Measurements from ENCODE around the gene LNP1. TPM values are rescaled to one million over a fixed set of nuclear protein-coding genes. Genes with fewer than 3 reads are reported as not detected.

Gene LNP1
- polyA plus RNA-seq, 1 donor (not counting 4 experiments of a cell fraction or from before 2014, with no cell fraction given), result 0.64 TPM

- no peak overlapping the region for H3K4me2 ChIP-seq (ENCODE audit: control insufficient read depth, extremely low read depth, insufficient read depth, low read depth, low read length)
- H3K4me3 ChIP-seq (ENCODE audit: control insufficient read depth in 2 of 3, extremely low read depth in 1 of 3, insufficient read depth in 2 of 3, low read depth in 1 of 3, low read length in 3 of 3), result no peak overlapping the region
- FAIRE-seq (no peak), DNase-seq (ENCODE audit: low read depth, low spot score) (no peak)
- no peaks in the 10 kb centered on the region for H3K36me3 ChIP-seq (ENCODE audit: control insufficient read depth in 2 of 2, extremely low read depth in 1 of 2, insufficient read depth in 2 of 2, low read length in 2 of 2)
- no peak overlapping the region for H3K27ac ChIP-seq (ENCODE audit: control insufficient read depth, insufficient read depth, low read length)
- H4K20me1 ChIP-seq (ENCODE audit: control insufficient read depth, extremely low read depth, insufficient read depth, low read length), result no peaks in the 10 kb centered on the region
- TF ChIP-seq CTCF (optimal IDR thresholded peaks at IDR 0.05 in 1 of 3, IDR thresholded peaks at IDR 0.05 in 1 of 3, conservative IDR thresholded peaks at IDR 0.05 in 1 of 3; ENCODE audit: extremely low read depth in 1 of 3, insufficient read depth in 2 of 3, low read length in 3 of 3) (no peak), EZH2 (IDR thresholded peaks at IDR 0.05; ENCODE audit: low read length) (no peak)
- dilution Hi-C loops (cut with MboI; ENCODE audit: extremely low pct_ligation_motif_present, low sequenced_read_pairs), result no loop called here
- H3K4me1 ChIP-seq (ENCODE audit: control insufficient read depth, extremely low read depth, insufficient read depth, low read length), result no peaks in the 10 kb centered on the region
- no peaks in the 10 kb centered on the region for H3K9me3 ChIP-seq (ENCODE audit: control insufficient read depth, low read depth, low read length)
- no peak overlapping the region for H2AFZ ChIP-seq (ENCODE audit: control insufficient read depth, low read length)
- H3K27me3 ChIP-seq (ENCODE audit: control insufficient read depth, extremely low read depth, insufficient read depth, low read length), result no peaks in the 10 kb centered on the region
- H3K9ac ChIP-seq (ENCODE audit: control insufficient read depth, extremely low read depth, insufficient read depth, low read length), result no peak overlapping the region
- no peaks in the 10 kb centered on the region for H3K79me2 ChIP-seq (ENCODE audit: control insufficient read depth, insufficient read depth, low read length)
- no peaks in the 10 kb centered on the region for H3K9me1 ChIP-seq (ENCODE audit: control insufficient read depth, extremely low read depth, insufficient read depth, low read length)
Measured at GRCh38 chr3:100419406-100419805, 18.1 kb downstream of the LNP1 start.

GRCh38 chr3:100420885-100421284 is 19.5 kb downstream of the LNP1 start:
- Histone ChIP-seq H3K4me2 (ENCODE audit: control insufficient read depth, extremely low read depth, insufficient read depth, low read depth, low read length) (no peak overlapping the region), H3K9me1 (ENCODE audit: control insufficient read depth, extremely low read depth, insufficient read depth, low read length) (no peaks in the 10 kb centered on the region), H3K9me3 (ENCODE audit: control insufficient read depth, low read depth, low read length) (no peaks in the 10 kb centered on the region), H3K36me3 (ENCODE audit: control insufficient read depth in 2 of 2, extremely low read depth in 1 of 2, insufficient read depth in 2 of 2, low read length in 2 of 2) (no peaks in the 10 kb centered on the region), H3K9ac (ENCODE audit: control insufficient read depth, extremely low read depth, insufficient read depth, low read length) (no peak overlapping the region), H4K20me1 (ENCODE audit: control insufficient read depth, extremely low read depth, insufficient read depth, low read length) (no peaks in the 10 kb centered on the region), H3K4me3 (ENCODE audit: control insufficient read depth in 2 of 3, extremely low read depth in 1 of 3, insufficient read depth in 2 of 3, low read depth in 1 of 3, low read length in 3 of 3) (no peak overlapping the region), H2AFZ (ENCODE audit: control insufficient read depth, low read length) (no peak overlapping the region), H3K4me1 (ENCODE audit: control insufficient read depth, extremely low read depth, insufficient read depth, low read length) (peaks cover 11% of the 10 kb centered on the region), H3K27me3 (ENCODE audit: control insufficient read depth, extremely low read depth, insufficient read depth, low read length) (no peaks in the 10 kb centered on the region), H3K27ac (ENCODE audit: control insufficient read depth, insufficient read depth, low read length) (no peak overlapping the region), H3K79me2 (ENCODE audit: control insufficient read depth, insufficient read depth, low read length) (no peaks in the 10 kb centered on the region)
- no peak for FAIRE-seq
- TF ChIP-seq CTCF (optimal IDR thresholded peaks at IDR 0.05 in 1 of 3, IDR thresholded peaks at IDR 0.05 in 1 of 3, conservative IDR thresholded peaks at IDR 0.05 in 1 of 3; ENCODE audit: extremely low read depth in 1 of 3, insufficient read depth in 2 of 3, low read length in 3 of 3) (no peak), EZH2 (IDR thresholded peaks at IDR 0.05; ENCODE audit: low read length) (no peak)
- no peak for DNase-seq (ENCODE audit: low read depth, low spot score)
- dilution Hi-C loops (cut with MboI; ENCODE audit: extremely low pct_ligation_motif_present, low sequenced_read_pairs), result no loop called here

All from keratinocyte (primary cell).